Thymus (tissue), 11 donors: Measurements from ENCODE around the gene SEC14L6. TPM values are rescaled to one million over a fixed set of nuclear protein-coding genes. Genes with fewer than 3 reads are reported as not detected.
"Not testable (repeated sequence)": the region's sequence is repeated elsewhere in the genome, so short reads cannot be mapped to it uniquely, and the experiment has no call there.

Experiments
- DNase-seq, 9 donors: peaks; one replicate each; pipeline ENCODE4 v3.0.0-alpha.2; 2013; ENCODE audit warnings: low spot score in 9 of 9, low read depth in 6 of 9, missing footprints in 1 of 9
- H3K27ac ChIP-seq, 2 donors: one replicate each; pipeline ENCODE4 v1.5.1; 2013; ENCODE audit warnings: control low read depth in 1 of 2, low read depth in 1 of 2, low read length in 1 of 2, mild to moderate bottlenecking in 1 of 2, moderate library complexity in 1 of 2
- H3K27me3 ChIP-seq, 2 donors: one replicate each; pipeline ENCODE4 v1.5.1; 2013; ENCODE audit warnings: low read length in 1 of 2; ENCODE audit not compliant: control insufficient read depth in 2 of 2, insufficient read depth in 1 of 2
- H3K36me3 ChIP-seq, 2 donors: one replicate each; pipeline ENCODE4 v1.5.1; 2013; ENCODE audit warnings: low read length in 1 of 2, mild to moderate bottlenecking in 1 of 2, moderate library complexity in 1 of 2; ENCODE audit not compliant: control insufficient read depth in 2 of 2, insufficient read depth in 2 of 2
- H3K4me1 ChIP-seq, 2 donors: one replicate each; pipeline ENCODE4 v1.5.1; 2013; ENCODE audit warnings: low read length in 2 of 2; ENCODE audit not compliant: control insufficient read depth in 2 of 2, insufficient read depth in 2 of 2
- H3K4me3 ChIP-seq, 2 donors: one replicate each; pipeline ENCODE4 v1.5.1; 2013; ENCODE audit warnings: low read length in 2 of 2, control low read depth in 1 of 2, mild to moderate bottlenecking in 1 of 2
- H3K9me3 ChIP-seq, 2 donors: one replicate each; pipeline ENCODE4 v1.5.1; 2013; ENCODE audit warnings: low read length in 1 of 2, mild to moderate bottlenecking in 1 of 2; ENCODE audit not compliant: control insufficient read depth in 2 of 2, insufficient read depth in 1 of 2
- WGBS: extraction: QIAGEN DNeasy Blood & Tissue Kit; methylation state at CpG from one replicate; pipeline ENCODE4 v1.1.7; 2013; 5-methylcytosine and 5-hydroxymethylcytosine counted together
- polyA plus RNA-seq: library from polyadenylated mRNA; stranded (reverse); fragments of 200-250 nt; gene quantifications from one replicate; pipeline ENCODE4 v1.2.3, GENCODE V29; 2013
- total RNA-seq: library from RNA; stranded (reverse); fragments of 120-200 nt; gene quantifications from one replicate; pipeline ENCODE4 v1.2.4, GENCODE V29; 2013
- donor health status: healthy.

SEC14L6 gene
- total and polyA plus RNA-seq, 2 donors: 0.24 to 0.39 TPM

DNA sequence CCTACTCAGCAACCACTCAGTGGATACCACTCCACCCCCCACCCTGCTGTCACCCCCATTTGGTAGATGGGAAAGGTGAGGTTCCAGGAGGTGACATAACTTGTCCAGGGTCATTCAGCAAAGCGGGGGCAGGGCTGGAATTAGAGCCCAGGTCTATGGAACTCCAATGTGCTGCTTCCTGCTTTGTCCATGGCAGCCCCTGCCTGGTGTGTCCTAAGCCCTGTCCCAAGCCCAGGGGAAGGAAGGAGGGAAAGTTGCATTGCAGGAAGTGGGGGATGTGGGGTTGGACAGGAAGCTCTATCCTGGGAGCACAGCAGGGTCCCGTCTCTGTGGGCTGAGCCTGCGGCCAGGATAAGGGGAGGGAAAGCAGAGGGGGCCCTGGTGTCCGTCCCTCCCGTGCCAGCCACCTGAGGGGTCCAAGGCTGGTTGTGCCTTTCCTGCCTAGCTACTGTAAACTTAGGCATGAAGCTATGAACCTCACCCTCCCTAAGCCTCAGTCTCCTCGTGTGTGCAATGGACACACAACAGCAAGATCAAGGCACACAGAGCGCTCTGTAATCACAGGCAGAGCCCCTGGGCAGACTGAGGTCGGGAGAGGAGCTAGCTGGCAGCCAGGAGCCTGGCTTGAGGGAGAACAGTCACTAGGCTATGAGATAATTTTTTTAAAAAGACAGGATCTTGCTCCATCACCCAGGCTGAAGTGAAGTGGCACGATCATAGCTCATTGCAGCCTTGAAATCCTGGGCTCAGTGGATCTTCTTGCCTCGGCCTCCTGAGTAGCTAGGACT, 15.1 kb upstream of the SEC14L6 start:
- H3K27ac ChIP-seq: no peak overlapping the region
- no peaks in the 10 kb centered on the region for H3K9me3 ChIP-seq
- WGBS: 79% methylated on average over 10 of the region's 10 CpGs
- DNase-seq: no peak
- H3K4me1 ChIP-seq: no peaks in the 10 kb centered on the region
- no peaks in the 10 kb centered on the region for H3K36me3 ChIP-seq
- H3K4me3 ChIP-seq: no peak overlapping the region
- H3K27me3 ChIP-seq: peaks cover 0 to 10% of the 10 kb centered on the region in 2 donors

DNA sequence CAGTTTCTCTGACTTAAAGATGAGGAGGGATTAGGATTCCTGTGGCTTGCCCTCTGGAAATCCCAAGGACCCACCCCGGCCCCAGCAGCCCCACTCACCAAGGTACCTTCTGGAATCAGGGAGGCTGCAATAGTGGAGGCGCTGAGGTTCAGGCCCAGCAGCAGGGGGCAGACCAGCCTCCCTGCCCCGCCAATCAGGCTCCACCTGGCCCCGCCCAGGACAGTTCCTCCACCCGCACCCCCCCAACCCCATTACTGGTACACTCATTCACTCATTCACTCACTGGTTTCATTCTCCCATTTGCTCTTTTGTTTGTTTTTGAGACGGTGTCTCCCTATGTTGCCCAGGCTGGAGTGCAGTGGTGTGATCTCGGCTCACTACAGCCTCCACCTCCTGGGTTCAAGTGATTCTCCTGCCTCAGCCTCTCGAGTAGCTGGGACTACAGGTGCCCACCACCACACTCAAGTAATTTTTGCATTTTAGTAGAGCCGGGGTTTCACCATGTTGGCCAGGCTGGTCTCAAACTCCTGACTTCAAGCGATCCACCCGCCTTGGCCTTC, 14.2 kb upstream of the SEC14L6 start:
- H3K27ac ChIP-seq, H3K4me3 ChIP-seq, DNase-seq, H3K9me3 ChIP-seq, H3K36me3 ChIP-seq, H3K4me1 ChIP-seq, H3K27me3 ChIP-seq: not testable (repeated sequence)
- 93% methylated on average over 11 of the region's 11 CpGs for WGBS

DNA sequence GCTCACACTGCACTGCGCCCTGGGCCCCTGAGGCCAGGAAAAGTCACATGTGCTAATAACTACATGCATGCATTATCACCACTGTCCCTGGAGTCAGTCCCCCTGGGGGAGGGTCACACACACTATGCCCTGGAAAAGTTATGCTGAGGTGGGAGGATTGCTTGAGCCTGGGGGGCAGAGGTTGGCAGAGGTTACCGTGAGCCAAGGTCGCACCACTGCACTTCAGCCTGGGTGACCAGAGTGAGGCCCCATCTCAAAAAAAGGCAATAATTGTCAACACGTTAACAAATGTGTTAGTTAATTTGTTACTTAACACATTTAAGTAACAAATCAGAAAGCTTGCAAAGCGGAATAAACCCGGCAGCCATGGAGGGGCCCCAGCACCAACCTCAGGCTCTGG, 13.3 kb upstream of the SEC14L6 start:
- no peak for DNase-seq
- Histone ChIP-seq H3K27ac (no peak overlapping the region), H3K4me3 (no peak overlapping the region), H3K4me1 (no peaks in the 10 kb centered on the region), H3K27me3 (peaks cover 0 to 7% of the 10 kb centered on the region in 2 donors), H3K36me3 (no peaks in the 10 kb centered on the region), H3K9me3 (no peaks in the 10 kb centered on the region)
- 97% methylated on average over 6 of the region's 6 CpGs for WGBS

DNA sequence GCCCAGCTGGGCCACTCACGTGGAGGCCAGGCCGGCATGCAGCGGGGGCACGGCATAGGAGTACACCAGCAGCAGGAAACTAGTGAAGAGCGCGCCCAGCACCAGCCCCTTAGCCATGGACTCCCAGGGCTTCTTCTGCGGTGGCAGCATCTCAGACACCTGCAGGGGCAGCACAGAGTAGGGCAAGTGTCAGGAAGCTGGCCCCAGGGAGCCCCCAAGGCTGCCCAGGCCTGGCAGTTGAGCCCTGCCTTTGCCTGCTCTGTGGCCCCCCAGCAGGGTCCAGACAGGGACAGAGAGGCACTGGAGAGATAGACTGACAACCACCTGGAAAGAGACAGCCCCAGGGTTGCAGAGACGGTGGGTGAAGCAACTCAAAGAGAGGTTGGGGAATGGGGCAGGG, 10.7 kb upstream of the SEC14L6 start:
- no peaks in the 10 kb centered on the region for H3K36me3 ChIP-seq
- no peak overlapping the region for H3K27ac ChIP-seq
- H3K9me3 ChIP-seq: no peaks in the 10 kb centered on the region
- H3K4me1 ChIP-seq: no peaks in the 10 kb centered on the region
- no peak overlapping the region for H3K4me3 ChIP-seq
- no peaks in the 10 kb centered on the region for H3K27me3 ChIP-seq
- WGBS: 91% methylated on average over 8 of the region's 8 CpGs
- DNase-seq: no peak

DNA sequence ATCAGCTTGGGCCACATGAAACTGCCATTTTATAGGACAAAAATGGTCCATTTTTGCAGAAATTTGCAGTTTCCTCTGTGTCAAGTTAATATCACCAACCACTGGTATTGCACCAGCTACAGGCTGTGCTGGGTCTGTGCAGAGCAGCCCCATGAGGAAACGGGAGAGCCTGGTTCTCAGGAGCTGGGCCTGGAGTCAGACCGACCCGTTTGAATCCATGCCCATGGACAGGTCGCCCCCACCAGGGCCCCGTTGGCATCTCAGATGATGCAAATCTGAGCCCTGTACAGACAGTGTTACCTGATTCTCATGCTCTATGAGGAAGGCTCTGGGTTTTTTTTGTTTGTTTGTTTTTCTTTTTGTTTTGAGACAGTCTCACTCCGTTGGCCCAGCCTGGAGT, 9.8 kb upstream of the SEC14L6 start:
- Histone ChIP-seq H3K4me1 (no peaks in the 10 kb centered on the region), H3K27ac (no peak overlapping the region), H3K36me3 (no peaks in the 10 kb centered on the region), H3K9me3 (no peaks in the 10 kb centered on the region), H3K4me3 (no peak overlapping the region), H3K27me3 (no peaks in the 10 kb centered on the region)
- DNase-seq: no peak
- WGBS: 93% methylated on average over 6 of the region's 6 CpGs

DNA sequence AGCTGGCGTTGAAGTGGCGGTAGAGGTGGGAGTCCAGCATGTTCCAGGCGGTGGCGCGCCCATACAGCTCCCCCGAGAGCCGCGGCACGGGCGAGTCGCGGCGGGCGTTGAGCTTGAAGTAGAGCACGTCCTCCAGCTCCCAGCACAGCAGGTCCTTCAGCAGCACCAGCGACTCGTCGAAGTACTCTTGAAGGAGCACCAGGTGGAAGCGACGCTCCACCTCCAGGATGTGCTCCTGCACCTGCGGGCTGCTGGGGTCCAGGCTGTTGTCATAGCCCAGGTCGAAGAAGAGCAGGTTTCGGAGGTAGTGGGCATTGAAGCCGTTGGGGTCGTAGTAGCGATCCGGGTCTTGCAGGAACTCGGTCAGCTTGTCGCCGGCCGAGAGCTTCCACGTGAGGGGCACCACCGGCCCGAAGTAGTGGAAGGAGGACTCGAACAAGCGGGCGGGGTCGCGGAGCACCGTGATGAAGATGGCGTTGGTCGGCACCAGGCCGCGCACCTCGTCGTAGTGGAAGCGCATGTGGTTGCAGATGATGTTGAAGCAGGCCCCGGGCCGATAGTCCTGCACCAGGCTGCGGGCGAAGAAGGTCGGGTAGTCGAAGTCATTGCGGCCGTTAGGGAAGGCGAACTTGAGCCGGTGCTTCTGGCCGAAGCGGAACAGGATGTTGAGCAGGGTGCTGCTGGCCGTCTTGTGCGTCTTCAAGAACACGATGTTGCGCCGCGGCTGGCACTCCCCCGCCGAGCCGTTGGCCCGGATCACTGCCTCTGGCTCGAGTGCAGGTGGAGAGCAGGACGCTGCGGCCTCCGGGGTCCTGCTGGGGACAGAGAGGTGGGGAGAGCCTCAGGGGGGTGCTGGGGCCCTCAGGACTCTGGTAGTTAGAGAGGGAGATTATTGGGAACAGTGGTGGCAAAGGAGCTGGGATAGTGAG, 9.0 kb upstream of the SEC14L6 start:
- Histone ChIP-seq H3K4me3 (no peak overlapping the region), H3K9me3 (no peaks in the 10 kb centered on the region), H3K36me3 (no peaks in the 10 kb centered on the region), H3K4me1 (no peaks in the 10 kb centered on the region), H3K27ac (no peak overlapping the region), H3K27me3 (no peaks in the 10 kb centered on the region)
- no peak for DNase-seq
- 98% methylated on average over 73 of the region's 73 CpGs for WGBS

DNA sequence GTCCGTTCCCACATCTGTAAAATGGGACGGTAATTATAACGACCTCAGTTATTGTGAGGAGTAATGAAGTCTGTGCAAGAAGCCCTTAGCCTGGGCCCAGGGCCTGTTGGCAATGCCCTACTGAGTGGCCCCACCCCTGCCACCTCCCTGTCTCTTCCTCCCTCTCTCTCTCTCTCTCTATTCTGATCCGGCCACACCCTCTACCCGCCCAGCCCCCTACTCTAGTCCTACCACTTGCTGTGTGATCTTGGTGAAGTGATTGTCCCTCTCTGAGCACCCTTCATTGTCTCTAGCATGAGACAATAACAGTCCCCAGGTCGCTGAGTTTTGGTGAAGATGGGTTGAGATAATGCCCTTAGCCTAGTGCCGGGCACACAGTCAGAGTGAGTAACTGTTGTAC, 7.4 kb upstream of the SEC14L6 start:
- no peak for DNase-seq
- H3K27ac ChIP-seq: no peak overlapping the region
- H3K4me1 ChIP-seq: no peaks in the 10 kb centered on the region
- peaks cover 0 to under 1% of the 10 kb centered on the region in 2 donors for H3K27me3 ChIP-seq
- WGBS: 92% methylated on average over 7 of the region's 7 CpGs
- H3K4me3 ChIP-seq: no peak overlapping the region
- H3K36me3 ChIP-seq: no peaks in the 10 kb centered on the region
- H3K9me3 ChIP-seq: no peaks in the 10 kb centered on the region

DNA sequence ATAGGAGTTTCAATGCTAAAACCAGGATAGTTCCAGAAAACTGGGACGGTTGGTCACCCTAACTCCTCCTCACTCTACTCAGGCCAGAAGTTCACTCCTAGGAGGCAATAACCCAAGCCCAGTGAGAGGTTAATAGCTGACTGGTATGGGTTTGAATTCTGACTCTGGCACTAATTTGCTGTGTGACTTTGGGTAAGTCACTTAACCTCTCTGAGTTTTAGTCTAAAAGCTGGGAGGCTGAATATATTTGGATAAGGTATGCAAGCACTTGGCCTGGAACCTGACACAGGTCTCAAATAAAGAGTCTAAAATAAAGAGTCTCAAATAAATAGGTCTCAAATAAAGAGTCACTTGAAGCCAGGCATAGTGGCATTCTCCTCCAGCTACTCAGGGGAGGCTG, 6.2 kb upstream of the SEC14L6 start:
- Histone ChIP-seq H3K27ac (no peak overlapping the region), H3K36me3 (no peaks in the 10 kb centered on the region), H3K4me3 (no peak overlapping the region), H3K4me1 (no peaks in the 10 kb centered on the region), H3K9me3 (no peaks in the 10 kb centered on the region), H3K27me3 (peaks cover 0 to 2% of the 10 kb centered on the region in 2 donors)
- 48% methylated on average over 1 of the region's 1 CpG for WGBS
- no peak for DNase-seq

DNA sequence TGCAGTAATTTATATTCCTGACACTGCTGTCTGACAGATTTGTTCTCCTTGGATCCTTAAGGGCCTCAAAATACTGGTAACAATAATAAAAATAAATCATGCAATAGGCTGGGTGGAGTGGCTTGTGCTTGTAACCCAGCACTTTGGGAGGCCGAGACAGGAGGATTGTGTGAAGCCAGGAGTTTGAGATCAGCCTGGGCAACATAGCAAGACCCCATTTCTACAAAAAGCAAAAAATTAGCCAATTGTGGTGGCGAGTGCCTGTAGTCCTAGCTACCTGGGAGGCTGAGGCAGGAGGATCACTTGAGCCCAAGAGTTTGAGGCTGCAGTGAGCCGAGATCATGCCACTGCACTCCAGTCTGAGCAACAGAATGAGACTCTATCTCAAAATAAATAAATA, 5.3 kb upstream of the SEC14L6 start:
- H3K9me3 ChIP-seq, H3K4me1 ChIP-seq, DNase-seq, H3K27me3 ChIP-seq, H3K36me3 ChIP-seq, H3K27ac ChIP-seq, H3K4me3 ChIP-seq: not testable (repeated sequence)
- 95% methylated on average over 3 of the region's 3 CpGs for WGBS
